ENCODE results near the gene PPP1R12B.
"Not testable (repeated sequence)": the region's sequence is repeated elsewhere in the genome, so short reads cannot be mapped to it uniquely, and the experiment has no call there.

PPP1R12B gene

DNA sequence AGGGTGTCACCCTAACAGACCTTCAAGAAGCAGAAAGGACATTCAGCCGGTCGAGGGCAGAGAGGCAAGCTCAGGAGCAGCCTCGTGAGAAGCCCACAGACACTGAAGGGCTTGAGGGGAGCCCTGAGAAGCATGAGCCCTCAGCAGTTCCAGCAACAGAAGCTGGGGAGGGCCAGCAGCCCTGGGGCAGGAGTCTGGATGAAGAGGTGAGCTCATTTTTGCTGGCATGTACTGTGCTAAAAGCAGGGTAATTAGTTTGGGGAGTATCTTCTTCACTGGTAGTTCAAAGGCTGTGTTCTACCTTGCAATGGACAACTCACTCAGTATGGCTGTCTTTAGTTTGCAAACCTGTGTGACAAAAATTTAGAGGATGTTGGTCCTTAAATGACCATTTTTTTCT, 144.6 kb downstream of the PPP1R12B start:
- DNase-seq = not testable (repeated sequence)

- DNase-seq = no peak
These were observed 150.0 kb downstream of the PPP1R12B start for GRCh38 chr1:202498542-202498941.

- DNase-seq = not testable (repeated sequence)
These were observed 151.5 kb downstream of the PPP1R12B start for GRCh38 chr1:202499997-202500396.

- no peak for DNase-seq
These were observed 152.8 kb downstream of the PPP1R12B start for GRCh38 chr1:202501281-202501680.

DNA sequence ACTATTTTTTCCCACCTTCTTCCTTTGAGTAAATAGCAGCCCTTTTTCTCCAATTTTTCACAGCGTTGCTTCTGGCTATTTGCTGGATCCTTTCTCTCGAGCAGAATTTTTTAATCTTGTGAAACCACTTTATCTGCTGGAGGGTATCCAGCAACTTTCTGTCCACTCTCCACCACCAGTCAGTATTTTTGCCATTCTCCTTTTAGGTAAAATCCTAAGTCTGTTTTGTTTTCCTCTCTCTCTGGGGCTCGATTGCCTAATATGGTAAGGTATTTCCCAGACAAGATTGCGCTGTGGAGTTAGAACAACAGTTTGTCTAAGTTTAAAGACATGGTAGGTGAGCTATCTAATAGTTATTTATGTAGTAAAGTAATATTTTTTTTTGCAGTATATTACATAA, 156.9 kb downstream of the PPP1R12B start:
- DNase-seq = no peak

GRCh38 chr1:202505880-202506575, 157.5 kb downstream of the PPP1R12B start:
- DNase-seq = not testable (repeated sequence)

DNA sequence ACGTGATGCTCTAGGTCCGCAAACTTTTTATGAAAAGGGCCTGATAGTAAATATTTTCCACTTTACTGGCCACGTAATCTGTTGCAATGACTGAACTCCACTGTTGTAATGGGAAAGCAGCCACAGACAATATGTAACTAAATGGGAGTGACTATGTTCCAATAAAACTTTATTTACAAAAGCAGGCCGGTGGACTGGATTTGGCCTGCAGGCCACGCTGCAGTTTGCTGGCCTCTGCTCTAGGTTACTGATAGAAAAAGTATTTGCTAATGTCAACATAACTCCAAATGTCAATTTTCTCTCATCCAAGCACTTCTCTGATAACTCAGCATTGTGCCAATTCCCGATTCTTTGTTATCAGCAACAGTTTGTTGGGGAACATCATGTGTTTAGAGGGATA, 160.4 kb downstream of the PPP1R12B start:
- DNase-seq = not testable (repeated sequence)

DNA sequence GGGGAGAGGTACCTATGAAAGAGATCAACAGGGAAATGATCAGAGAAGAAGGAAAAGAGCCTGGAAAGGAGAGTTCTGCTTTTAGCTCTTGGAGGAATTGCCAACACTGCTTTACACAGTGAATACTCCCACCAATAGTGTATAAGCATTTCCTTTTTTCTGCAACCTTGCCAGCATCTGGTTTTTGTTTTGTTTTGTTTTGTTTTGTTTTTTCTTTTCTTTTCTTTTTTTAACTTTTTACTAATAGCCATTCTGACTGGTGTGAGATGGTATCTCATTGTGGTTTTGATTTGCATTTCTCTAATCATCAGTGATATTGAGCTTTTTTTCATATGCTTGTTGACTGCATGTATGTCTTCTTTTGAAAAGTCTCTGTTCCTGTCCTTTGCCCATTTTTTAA, 165.4 kb downstream of the PPP1R12B start:
- not testable (repeated sequence) for DNase-seq

DNA sequence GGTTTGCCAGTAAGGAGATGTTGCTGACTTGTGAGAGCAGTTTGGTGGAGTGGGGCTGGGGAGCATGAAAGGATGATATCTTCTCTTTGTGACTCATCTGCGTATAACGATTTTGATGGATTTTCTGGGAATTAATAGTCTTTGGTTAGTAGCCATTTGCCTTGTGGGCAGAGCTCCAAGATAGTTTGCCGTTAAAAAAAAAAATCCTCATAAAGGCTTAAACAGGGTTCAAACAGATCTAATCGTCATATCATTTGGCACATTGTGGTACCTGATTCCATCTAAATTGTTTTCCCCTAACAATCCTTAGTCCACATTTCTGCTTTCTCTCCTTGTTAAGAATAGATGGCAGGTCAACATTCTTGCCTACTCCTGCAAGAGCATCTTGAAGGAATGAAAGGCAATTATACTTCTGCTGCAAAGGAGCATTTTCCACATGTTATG, 168.0 kb downstream of the PPP1R12B start:
- no peak for DNase-seq

DNA sequence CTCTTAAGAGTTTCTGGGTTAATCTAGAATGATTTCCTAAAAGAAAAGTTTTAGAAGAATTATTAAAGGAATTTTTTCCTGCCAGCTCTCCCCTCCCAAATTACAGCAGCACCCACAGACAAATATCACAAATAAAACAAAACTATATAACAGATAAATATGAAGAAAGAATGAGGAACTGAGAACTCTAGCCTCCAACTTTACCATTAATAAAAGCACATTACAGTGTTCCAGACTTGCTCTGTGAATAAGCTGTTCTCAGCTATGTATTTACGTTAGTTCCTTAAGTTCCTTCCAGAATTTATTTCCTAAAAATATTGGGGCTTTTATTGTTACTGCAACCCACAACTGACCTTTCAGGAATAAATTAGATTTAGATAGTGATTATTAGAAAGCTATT, 168.6 kb downstream of the PPP1R12B start:
- not testable (repeated sequence) for DNase-seq

- DNase-seq = not testable (repeated sequence)
These were observed 169.7 kb downstream of the PPP1R12B start for GRCh38 chr1:202518180-202518579.

DNA sequence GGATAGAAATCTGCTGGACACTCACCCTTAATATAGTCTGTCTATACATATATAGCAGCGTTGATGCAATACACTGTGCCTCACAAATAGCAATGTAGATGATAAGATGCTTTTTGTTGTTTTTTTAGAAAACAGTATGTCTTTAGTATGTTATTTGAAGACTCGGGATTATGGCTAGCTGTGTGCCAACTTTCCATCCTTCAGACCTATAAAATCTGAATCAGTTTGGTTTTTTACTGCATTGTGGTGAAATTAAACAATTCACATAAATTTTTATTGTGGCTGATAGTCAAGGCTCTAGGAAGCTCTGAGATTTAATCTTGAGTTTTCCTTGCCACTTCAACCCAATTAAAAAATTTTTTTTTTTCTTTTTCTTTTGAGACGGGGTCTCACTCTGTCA, 170.4 kb downstream of the PPP1R12B start:
- not testable (repeated sequence) for DNase-seq

DNA sequence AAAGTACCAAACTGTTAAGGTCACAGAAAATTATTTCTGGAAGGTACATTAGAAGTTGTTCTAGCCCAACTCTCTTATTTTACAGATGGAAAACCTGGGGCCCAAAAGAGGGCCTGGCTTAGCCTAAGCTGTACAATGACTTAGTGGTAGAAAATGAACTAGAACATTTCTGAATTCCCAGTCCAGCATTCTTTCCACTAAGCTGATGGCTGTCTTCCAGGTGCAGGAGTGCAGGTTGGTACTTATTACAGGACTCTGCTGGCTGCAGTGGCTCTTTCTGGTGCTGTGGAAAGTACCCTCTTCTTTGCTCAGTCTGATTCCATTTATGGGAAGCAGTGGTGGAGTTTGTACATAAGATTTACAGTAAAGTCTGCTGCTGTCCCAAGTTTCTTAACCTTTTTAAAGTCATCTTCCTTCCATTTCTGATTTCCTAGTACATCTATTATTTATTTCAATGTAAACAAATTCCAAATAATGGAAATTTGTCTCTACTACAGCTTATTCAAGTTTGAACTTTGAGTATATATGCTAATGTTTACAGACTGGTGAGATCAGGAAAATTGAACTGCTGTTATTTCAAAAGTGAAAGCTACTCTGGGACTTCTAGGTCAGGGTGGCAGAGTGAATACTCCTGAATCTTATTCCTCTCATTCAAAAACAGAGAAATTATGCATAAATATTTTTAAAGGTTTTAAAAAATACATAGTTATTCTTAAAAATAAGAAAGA, 171.8 kb downstream of the PPP1R12B start:
- not testable (repeated sequence) for DNase-seq

- not testable (repeated sequence) for DNase-seq
These were observed 172.3 kb downstream of the PPP1R12B start for GRCh38 chr1:202520857-202521216.

DNA sequence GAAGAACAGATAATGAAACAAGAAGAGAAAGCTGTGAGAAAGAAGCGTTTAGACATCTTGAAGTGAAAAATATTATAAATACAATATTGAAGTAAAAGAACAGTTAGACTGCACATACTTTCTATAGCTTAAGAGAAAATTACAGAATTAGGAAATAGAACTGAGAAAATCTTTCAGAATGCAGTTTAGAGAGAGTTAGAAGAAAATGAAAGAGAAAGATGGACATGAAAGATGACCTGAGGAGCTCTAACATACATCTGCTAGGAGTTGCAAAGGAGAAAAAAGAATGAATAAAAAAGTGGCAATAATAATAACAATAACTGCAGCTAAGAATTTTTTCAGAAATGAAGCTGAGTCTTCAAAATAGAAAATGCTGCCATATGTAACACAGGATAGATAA, 173.0 kb downstream of the PPP1R12B start:
- DNase-seq = not testable (repeated sequence)

GRCh38 chr1:202521886-202522285, 173.4 kb downstream of the PPP1R12B start:
- DNase-seq = no peak

- not testable (repeated sequence) for DNase-seq
These were observed 177.6 kb downstream of the PPP1R12B start for GRCh38 chr1:202526056-202526455.

GRCh38 chr1:202528096-202528722, 179.7 kb downstream of the PPP1R12B start:
- DNase-seq = not testable (repeated sequence)

DNA sequence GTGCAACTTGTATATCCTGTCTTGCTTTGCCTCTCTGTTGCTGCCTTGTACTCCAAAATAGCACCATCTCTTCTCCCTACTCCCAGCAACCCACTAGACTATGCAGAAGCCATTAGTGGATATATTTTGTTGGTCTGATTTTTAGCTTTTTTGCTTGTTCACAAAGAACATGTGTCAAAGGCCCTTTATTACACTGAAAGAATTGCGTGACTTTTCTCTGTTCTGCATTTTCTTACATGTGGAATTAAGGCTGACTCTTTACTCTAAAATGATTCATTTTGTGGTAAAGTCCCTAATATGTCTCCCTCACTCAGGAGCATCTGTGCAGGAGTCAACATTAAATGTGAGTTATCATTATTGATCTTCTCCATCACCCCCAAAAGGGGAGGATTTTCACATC, 182.2 kb downstream of the PPP1R12B start:
- DNase-seq = not testable (repeated sequence)

- DNase-seq = no peak
These were observed 182.9 kb downstream of the PPP1R12B start for GRCh38 chr1:202531472-202531811.

DNA sequence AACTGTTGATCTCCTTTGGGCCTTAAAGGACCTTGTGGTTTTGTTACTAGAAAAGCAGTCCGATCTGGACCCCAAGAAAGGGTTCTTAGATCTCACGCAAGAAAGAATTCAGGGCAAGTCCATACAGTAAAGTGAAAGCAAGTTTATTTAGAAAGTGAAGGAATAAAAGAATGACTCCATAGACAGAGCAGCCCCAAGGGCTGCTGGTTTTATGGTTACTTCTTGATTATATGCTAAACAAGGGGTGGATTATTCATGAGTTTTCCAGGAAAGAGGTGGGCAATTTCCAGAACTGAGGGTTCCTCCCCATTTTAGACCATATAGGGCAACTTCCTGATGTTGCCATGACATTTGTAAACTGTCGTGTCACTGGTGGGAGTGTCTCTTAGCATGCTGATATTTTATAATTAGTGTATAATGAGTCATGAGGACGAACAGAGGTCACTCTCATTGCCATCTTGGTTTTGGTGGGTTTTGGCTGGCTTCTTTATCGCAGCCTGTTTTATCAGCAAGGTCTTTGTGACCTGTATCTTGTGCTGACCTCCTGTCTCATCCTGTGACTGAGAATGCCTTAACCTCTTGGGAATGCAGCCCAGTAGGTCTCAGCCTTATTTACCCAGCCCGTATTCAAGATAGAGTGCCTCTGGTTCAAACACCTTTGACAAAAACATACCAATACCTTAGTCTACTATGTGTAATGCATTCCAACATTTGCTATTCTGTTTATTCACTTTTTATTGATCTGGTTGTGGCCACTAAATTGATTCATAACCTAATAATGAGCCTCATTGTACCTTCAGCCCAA, 183.5 kb downstream of the PPP1R12B start:
- not testable (repeated sequence) for DNase-seq

GRCh38 chr1:202539166-202539574, 190.7 kb downstream of the PPP1R12B start:
- not testable (repeated sequence) for DNase-seq

GRCh38 chr1:202539583-202539982, 191.1 kb downstream of the PPP1R12B start:
- DNase-seq = not testable (repeated sequence)

Measured in activated CD4-positive, alpha-beta T cell treated with anti-CD3 and anti-CD28 coated beads for 48 hours (primary cell).